Cerebellar nuclear complex (tissue), 1 donor: Measurements from ENCODE around the gene DQX1.

Experiments used
- DNase-seq, 2 experiments: peaks; one replicate each; lab custom pipeline; 2025; lab: John Stamatoyannopoulos, UW

DQX1 gene

DNA sequence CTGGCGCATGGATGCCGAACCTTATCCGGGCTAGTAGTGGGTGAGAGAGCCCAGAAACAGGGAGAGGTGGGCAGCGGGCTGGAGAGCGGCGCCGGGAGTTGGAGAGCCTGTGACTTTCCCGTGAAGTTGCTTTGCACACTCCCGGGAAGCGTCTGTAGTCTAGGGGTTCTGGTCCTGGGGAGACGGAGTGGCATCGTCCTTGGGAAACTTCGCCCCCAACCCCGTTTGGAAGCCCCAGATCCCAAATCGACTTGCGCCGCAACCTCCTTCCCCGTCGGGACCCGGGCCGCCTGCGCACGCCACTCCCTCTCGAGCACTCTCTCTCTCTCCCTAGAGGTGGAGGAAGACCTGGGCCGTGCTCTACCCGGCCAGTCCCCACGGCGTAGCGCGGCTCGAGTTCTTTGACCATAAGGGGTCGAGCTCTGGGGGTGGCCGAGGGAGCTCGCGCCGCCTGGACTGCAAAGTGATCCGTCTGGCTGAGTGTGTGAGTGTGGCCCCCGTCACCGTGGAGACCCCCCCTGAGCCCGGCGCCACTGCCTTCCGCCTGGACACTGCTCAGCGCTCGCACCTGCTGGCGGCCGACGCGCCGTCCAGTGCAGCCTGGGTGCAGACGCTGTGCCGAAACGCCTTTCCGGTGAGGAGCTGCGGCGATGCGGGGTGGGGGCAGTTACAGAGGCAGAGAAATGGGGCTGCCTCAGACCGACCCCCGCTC lies 28.9 kb upstream of the DQX1 start:
- DNase-seq: no peak

DNA sequence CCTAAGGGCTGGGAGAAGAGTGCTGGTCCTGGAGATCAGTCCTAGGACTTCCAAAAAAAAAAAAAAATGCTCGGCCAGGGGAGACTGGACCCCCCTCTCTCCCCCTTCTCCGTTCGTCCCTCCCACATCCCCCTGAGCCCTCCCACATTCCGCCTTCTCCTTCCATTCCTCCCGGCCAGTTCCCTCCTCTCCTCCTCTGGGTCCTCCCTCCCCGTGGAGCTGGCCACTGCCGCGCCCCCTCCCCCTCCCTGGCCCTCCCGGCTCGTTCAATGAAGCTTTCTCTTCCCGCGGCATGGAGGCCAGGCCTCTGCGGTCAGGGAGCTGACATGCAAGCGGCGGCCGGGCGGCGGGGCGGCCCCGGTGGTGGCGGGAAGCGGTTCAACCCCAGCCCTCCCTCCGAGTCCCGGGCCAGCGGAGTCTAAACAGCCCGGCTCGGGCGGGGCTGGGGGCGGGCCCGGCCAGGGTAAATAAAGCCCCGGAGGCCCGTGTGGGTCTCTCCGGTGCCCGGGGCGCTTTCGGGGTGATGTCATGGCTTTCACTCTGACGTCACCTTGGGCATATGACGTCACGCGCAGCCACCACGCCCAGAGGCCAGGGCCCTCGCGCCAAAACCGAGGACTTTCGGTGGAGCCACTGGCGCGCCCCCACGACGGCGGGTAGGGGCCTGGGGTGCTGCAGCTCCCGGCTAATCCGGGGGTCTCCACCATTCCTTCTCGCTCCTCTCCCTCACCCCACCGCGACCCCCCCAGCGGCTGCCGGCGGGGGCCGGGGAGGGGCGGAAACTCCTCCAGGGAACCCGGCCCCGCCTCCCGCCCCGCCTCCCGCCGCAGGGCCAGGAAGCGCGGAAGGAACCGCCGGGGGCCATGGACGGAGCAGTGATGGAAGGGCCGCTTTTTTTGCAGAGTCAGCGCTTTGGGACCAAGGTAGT lies 28.1 kb upstream of the DQX1 start, which contains the start of the genes DOK1 and LOXL3:
DOK1 (plus strand) TSS at position 829 of the 928 bp plus-strand sequence; CDS start at position 864, 35 bp downstream.
LOXL3 (minus strand) TSS at position 51 of the 928 bp plus-strand sequence. CDS start 1,308 bp downstream, outside the sequence.
- no peak for DNase-seq

DNA sequence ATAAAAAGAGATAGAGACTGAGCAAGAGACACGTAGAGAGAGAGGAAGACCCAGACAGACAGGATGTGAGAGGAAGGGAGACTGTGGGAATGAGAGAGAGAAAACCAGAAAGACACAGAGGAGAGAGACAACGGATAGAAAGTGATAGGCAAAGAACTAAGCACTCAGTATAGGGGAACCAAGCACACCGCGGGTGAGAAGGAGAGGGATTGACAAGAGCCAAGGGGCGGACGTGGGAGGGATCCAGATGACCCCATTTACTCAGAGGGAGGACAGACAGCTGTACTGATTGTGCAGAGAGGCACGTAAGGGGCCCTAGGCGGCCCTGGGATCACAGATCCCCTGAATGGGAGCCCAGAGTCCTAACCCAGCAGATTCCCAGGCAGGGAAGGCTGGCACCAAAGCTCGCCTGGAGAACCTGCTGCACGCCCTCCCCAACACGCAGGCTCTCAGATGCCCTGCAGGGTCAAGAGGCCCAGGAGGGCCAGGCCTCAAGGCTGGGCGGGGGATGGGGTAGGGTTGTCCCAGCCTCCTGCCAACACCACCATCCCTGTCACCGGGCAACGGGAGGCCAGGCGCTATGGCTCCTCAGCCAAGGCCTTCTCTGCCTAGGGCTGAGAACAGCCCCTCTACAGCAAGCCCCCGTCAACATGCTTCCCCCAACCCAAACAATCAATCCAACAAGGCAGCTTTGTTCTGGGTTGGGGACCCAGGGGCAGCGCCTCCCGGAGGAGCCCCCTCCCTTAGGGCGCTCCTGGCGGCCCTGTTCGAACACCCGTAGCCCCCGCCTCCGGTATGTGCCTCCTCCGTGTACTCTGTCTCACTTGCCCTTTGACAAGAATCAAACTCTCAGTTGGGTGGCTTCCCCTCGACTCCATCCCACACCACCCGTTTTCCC lies 27.1 kb upstream of the DQX1 start:
- no peak for DNase-seq

DNA sequence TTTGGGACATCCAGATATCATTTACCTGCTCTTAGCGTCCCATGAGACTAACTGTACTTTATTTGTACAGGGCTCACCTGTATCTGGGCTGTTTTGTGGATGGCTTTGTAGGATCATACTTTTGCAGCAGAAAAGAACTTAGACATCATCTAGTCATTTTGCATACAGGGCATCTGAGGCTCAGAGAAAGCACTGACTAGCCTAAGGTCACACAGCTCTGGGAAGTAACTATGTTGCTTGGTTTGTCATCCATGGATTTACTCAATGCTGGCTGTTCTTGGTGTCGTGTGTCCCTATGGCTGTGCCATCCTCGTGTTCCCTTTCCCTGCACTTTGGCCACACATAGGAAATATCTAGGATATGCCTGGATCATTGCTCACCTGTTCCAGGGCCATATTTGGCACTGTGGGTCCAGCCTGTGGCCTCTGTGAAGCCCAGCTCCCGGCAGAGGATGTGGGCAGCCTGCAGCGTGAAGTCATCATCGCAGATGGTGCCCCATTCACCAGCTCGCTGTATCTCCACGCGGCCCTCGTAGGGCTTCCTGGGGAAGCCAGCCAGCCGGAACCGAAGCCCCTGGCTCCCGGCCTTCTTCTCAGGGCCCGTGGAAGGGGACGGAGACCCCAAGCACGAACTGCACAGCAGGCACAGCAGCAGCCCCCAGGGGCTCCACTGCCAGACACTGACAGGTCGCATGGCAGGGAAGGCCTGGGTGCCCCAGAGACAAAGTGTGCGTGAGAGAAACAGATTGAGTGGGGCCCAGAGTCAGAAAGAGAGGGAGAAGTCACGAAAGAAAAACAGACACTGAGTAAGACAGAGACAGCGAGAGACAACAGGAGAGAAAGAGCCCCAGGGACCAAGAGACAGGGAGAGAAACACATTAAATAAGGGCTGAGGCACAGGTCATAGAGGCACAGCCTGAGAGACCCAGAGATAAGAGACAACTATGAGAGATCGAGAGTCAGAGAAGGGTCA lies 26.2 kb upstream of the DQX1 start:
- DNase-seq: no peak

DNA sequence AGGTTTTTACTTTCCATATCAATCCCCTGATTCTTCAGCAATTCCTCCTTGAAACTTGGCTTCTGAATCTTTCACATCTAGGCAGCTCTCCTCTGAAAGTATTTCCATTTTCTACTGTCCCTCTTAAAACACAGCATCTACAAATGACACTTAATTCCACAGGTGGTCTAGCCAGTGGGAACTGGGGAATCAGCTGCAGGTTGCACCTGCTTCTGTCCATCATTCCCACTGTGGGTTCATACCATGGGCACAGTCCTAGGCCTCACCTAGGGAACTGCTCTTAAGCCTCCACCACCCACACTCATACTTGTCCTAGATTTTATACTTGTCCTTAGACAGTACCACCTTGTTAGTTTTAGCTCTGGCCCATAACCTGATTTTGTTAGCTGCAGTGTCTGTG lies 25.5 kb upstream of the DQX1 start:
- DNase-seq: no peak

DNA sequence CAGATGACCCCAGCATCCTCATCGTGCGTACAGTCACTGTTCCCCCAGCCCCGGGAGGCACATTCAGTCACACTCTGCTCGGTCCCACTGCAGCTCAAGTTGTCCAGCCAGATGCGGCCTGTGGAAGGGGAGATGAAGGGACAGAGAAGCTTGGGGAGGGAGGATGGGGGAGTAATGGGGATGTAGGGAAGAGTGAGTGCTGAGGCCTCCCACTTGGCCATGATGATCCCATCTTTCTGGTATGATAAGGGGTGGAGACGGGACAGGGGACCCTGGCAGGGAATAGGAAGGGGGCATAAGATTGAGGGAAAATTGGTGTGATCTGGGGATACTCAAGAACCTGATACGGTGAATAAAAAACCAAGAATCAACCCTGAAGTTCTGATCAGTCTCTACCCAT lies 24.2 kb upstream of the DQX1 start:
- DNase-seq: no peak

DNA sequence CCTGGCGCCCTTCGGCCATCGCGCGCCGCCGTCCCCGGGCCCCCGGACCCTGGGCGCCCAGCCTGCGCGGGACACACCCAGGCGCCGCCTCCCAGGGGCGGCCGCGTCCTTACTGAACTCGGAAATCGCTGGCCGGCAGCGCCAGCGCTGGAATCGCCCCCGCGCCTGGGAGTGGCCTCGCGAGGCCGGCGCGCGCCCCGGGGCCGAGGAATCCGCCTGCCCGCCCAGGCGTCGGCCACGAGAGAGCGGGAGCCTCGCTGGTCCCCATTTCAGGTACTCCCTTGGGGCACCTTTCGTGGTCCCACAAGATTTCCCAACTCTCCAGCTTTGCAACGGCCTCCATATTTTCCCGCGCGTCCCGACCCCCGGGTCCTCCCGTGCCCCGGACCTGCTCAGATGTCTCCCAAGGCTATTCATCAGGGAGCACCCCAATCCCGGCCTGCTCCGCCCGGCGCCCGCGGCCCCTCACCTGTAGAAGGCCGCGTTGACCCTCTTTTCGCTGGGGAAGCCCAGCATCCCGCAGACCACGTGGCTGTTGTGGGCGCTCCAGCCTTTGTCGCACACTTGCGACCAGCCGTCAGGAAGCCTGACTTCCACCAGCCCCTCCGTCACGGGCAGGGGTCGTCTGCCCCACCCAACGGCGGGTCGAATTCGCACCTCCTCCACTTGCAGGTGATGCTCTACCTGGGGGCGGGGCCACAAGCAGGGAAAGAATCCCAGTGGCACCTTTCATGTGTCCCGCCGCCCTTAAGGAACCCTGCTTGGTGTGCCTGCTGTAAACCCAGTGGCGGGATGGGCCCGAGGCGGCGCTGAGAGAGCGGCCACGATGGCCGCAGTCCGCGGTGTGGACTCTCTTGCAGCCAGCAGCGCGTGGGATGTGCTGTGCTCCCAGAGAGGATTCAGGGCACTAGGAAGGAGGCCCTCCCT lies 23.1 kb upstream of the DQX1 start:
- no peak for DNase-seq

DNA sequence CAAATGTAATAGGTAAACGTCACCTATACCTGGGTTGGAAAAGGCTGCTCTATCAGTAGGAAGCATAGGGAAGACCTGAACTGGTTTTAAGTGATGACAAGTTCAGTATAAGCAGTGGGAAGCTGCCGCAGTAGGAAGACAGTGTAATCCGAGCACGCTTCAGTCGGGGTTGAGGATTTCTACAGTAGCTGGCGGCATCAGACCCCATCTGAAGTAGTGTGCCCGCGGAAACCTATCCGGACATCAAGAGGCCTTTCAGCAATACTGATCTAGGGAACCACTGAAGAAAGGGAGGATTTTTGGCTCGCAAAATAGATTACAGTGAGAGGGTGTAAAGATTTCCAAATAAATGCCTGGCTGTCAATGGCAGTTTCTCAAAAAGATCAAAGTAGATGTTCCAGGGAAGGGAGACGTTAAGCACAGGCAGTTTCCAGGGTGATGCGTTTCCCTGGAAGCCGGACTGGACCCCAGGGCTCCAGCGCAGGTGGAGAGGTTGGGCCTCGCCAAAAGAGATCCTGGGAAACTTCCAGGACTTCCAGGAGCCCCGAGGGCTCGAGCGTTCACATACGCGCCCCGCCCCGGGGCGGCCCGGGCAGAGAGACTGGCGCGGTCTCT lies 22.4 kb upstream of the DQX1 start:
- no peak for DNase-seq

DNA sequence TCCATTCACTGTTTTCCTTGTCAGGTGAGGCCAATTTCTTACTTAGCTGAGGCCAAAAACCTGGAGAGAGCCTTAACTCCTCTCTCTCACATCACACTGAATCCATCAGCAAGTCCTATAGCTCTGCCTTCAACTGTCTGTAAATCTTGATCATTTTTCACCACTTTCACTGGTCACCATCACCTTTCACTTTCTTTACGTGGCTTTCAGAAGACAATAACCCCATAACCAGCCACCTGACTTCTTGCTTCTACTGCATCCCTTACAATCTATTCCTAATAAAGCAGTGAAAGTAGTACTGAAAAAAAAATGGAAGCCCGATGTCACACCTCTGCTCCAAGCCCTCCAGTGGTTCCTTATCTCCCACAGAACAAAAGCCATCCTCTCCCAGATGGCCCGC lies 20.0 kb upstream of the DQX1 start:
- no peak for DNase-seq

DNA sequence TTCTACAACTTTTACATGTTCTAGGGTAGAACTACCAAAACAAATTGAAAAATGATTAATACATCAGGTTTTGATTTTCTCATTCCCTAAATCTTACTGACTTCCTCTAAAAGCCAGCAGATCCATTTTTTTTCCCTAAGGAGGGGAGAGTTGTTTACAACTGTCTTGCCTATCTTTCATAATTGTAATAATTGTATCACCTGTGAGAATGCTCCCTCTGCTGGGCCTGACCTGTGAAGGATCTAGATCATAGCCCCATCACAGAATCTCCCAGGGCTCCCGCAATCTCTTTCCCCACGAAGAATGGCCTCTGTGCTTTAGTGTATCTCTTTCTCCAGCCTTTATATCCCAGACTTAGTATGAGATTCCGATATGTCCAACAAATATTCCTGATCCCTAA lies 18.6 kb upstream of the DQX1 start:
- DNase-seq: no peak

DNA sequence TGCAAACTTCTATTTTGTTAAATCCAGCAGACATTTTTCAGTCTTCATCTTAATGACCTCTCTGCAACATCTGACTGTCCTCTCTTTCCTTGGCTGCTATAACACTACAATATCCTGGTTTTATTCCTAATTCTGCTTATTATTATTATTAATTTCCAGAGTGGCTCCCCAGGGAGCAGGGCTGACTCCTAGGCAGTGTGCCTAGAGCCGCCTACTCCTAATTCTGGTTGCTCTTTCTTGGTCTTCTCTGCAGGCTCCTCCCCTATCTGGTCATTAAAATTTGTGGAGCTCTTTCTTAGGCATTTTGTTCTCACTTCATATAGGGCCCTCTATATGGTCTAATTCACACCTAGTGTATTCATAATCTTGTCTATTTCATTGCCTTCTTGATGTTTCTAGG lies 16.9 kb upstream of the DQX1 start:
- DNase-seq: no peak

DNA sequence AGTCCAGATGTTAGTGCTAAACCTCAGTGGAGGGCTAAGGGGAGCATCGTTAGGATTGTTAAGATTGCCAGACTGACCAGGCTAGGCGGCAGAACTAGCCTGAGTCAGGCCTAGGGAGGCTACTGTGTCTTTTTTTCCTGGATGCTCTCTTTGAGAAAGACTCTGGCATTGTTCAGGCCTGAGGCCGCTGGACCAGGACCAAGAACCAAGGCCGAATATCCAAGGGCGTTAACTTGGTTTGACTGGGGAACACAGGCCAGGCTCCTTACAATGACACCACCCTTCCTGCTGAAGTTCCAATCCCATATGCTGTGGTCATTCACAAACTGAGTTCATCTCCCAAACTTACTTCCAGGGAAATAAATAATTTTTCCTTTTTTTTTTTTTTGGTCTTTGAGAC lies 14.3 kb upstream of the DQX1 start:
- DNase-seq: no peak

DNA sequence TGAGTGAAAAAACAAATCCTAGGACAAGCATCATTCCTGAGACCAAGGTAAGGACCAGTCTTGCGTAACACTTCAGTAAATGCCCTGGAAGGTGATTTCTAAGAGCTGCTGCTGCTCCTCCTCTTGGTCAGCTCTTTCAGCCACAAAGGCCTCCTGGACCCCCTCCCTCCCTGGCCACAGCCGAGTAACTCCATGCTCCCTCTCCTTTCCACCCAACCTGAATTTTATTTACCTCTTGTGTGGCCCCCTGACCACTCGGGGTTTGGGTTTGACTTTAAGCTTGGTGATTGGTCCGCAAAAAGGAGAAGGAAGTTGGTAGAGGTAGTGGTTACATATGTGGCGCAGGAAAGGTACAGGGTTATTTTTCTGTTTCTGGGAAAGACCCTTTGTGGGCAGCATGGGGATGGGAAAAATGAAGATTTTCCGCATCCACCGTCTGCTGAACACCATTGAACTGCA lies 12.9 kb upstream of the DQX1 start:
- DNase-seq: no peak

DNA sequence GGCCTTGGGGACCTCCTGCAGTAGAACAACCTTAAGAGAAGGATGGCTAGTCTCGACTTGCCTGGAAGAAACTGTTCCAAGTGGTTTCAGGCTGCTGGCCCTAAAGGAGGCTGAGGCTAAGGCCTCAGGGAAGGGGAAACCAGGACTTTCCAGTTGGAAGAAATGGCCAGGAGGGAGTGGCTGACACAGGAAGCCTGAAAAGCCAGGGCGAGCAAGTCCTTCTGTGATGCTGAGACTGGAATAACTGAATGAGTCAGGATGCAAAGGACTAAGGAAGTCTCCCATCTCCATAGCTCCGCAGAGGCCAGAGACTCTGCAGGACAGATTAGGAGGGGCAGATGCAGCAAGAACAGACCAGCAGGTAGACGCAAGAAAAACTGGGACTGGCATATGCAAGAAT lies 11.1 kb upstream of the DQX1 start:
- DNase-seq: no peak

DNA sequence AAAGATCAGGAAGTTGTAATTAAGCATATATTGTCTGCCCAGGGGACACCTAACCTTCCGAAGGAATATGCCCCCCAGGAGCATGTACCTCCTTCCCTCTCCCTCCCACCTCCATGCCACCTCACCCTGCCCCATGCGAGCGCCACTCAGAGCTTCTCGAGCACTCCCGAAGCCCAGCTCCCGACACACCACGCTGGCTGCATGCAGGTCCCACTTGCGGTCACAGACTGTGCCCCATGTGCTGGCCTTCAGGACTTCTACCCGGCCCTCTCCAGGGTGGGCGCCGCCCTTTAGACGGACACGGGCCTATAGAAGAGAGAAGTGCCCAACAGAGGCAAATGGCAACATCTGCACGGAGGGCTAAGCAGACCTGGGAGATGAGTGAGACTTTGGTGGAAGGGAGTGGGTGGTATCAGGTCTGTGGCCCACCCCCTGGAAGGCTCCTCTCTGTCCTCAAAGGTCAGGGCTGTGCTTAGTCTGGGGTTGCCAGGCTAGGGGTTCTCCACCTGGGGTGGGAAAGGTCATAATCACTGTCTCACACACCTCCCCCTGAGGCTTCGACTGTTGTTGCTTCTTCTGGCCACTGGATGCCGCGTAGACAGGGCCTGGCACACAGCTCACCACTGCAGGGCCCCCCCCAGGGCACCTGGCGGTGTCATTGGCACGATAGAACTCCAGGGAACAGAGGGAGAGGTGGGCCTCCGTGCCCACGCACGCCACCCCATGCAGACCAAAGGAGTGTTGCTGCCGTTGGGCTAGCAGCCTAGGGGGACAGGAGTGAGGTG lies 10.3 kb upstream of the DQX1 start:
- no peak for DNase-seq

DNA sequence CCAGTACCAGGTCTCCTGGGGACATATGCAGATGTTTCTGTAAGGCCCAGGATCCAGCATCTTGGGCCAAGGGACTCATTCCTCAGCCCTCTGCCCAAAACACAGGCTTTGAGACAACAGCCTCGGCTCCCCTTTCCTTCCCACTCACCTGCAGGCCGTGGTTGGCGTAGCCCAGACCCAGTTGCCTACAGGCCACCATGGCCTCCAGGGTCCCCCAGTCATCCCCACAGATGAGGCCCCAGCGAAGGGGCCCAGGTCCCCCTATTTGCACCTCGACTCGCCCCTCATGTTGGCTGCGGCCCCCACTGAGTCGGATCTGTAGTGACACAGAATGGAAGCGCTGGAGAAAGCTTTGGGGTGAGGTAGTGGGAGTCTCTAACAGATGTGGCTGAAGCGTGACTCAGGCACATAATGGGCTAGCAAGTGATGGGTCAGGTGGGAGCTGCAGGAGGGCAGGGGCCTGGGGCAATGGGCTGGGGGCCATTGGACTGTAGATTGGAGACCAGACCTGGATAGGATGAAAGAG lies 9.5 kb upstream of the DQX1 start:
- no peak for DNase-seq

DNA sequence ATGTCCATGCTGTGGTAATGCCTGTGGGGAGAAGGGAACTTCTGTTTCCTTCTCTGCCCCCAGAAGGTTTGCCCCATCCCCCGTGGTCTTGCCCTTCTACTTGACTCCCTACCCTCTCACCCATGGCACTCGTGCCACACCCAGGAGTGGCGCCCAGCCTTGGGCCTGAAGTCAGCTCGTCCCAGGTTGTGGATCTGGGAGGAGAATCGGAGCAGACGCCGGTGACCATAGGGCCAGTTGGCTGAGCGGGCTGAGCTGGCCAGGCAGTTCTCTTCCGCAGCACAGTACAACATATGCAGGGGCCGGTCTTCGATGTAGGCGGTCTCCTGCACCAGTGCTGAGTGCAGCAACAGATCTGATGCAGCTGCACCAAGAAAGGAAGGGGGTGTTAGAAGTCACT lies 8.4 kb upstream of the DQX1 start:
- DNase-seq: no peak

DNA sequence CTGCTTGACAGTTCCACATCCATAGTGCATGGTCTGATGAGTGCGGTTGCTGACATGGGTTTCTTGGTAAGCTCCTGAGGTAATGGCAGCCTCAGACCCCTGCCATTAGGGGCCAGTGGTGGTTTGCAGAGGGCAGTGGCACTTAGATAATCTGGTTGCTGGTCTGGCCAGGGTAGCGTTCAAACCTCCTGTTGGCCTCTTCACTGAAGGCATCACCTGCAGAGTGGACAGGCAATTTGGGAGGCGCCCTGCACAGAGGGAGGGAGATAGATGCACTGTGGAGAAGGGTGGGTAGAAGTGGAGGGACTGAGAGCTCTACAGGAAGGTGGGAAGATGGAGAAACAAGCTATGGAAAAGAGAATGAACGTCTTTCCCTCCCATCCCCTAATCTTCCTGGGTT lies 7.4 kb upstream of the DQX1 start:
- no peak for DNase-seq
